PC-3 (cell line): ENCODE data around the gene TWIST2. TPM values are rescaled to one million over a fixed set of nuclear protein-coding genes. Genes with fewer than 3 reads are reported as not detected.

Experiments
- ATAC-seq: fragments of 200-7000 bp; cut with Tn5 transposase; 2 replicates; pipeline ENCODE4 v1.9.1; 2020; ENCODE audit warnings: mild to moderate bottlenecking, moderate library complexity
- BruUV-seq: library from RNA; stranded (reverse); fragments of 400-500 nt; replicated peaks from 2 replicates; lab custom pipeline; 2021; lab: Mats Ljungman, UMichigan
- CTCF ChIA-PET: fragments of 300-600 bp; sonication (Branson Sonifier 250); formaldehyde crosslinking; loops from one replicate; lab custom pipeline; 2022; ENCODE audit warnings: antibody characterized with exemption; lab: Charles Lee
- POLR2A ChIA-PET: fragments of 300-600 bp; sonication (Branson Sonifier 250); formaldehyde crosslinking; loops from one replicate; lab custom pipeline; 2022; ENCODE audit warnings: antibody characterized with exemption; ENCODE audit not compliant: unreplicated experiment; lab: Charles Lee
- DNase-seq: peaks from one replicate; pipeline ENCODE4 v3.0.0-alpha.2; 2015
- H2AFZ ChIP-seq: fragments of 300-600 bp; sonication (generic); 2 replicates; pipeline ENCODE4 v1.6.0; 2016; ENCODE audit warnings: antibody characterized with exemption, low read length
- H3F3A ChIP-seq: fragments of 300-600 bp; sonication (generic); one replicate; pipeline ENCODE4 v1.6.0; 2017; ENCODE audit warnings: antibody characterized with exemption, low read length, control low read depth, mild to moderate bottlenecking; ENCODE audit not compliant: unreplicated experiment
- H3K27ac ChIP-seq: fragments of 300-600 bp; sonication (generic); 2 replicates; pipeline ENCODE4 v1.5.1; 2016; ENCODE audit warnings: mild to moderate bottlenecking, low read length
- H3K27me3 ChIP-seq: fragments of 300-600 bp; sonication (generic); 2 replicates; pipeline ENCODE4 v1.6.1; 2016; ENCODE audit warnings: low read length, mixed read lengths
- H3K36me3 ChIP-seq: fragments of 300-600 bp; sonication (generic); 2 replicates; pipeline ENCODE4 v1.6.1; 2016; ENCODE audit warnings: low read depth, mixed run types, low read length, mixed read lengths
- H3K4me1 ChIP-seq: fragments of 300-600 bp; sonication (generic); 2 replicates; pipeline ENCODE4 v1.5.1; 2016; ENCODE audit warnings: low read length; ENCODE audit not compliant: insufficient read depth
- H3K4me2 ChIP-seq: fragments of 300-600 bp; sonication (generic); 2 replicates; pipeline ENCODE4 v1.6.0; 2016; ENCODE audit warnings: low read length
- H3K4me3 ChIP-seq: fragments of 300-600 bp; sonication (generic); 2 replicates; pipeline ENCODE4 v1.5.1; 2016; ENCODE audit warnings: mild to moderate bottlenecking, low read length, mixed read lengths
- H3K79me2 ChIP-seq: fragments of 300-600 bp; sonication (generic); 2 replicates; pipeline ENCODE4 v1.6.1; 2017; ENCODE audit warnings: low read length, mixed read lengths
- H3K9ac ChIP-seq: fragments of 300-600 bp; sonication (generic); 2 replicates; pipeline ENCODE4 v1.6.0; 2016; ENCODE audit warnings: mild to moderate bottlenecking, low read length
- H3K9me2 ChIP-seq: fragments of 300-600 bp; sonication (generic); replicated peaks from 2 replicates; pipeline ENCODE4 v1.6.1; 2016; ENCODE audit warnings: mixed run types, low read length, mixed read lengths
- H3K9me3 ChIP-seq: fragments of 300-600 bp; sonication (generic); 2 replicates; pipeline ENCODE4 v1.6.1; 2016; ENCODE audit warnings: low read length, mixed read lengths
- H4K20me1 ChIP-seq: fragments of 300-600 bp; sonication (generic); 2 replicates; pipeline ENCODE4 v1.6.1; 2016; ENCODE audit warnings: low read length, mixed read lengths
- CTCF ChIP-seq: fragments of 300-600 bp; sonication (generic); conservative IDR thresholded peaks from 2 replicates; pipeline ENCODE4 v1.5.1; 2017; ENCODE audit warnings: antibody characterized with exemption, low read depth, mild to moderate bottlenecking, low read length
- EZH2 ChIP-seq: fragments of 300-600 bp; sonication (generic); IDR thresholded peaks from one replicate; pipeline ENCODE4 v1.6.1; 2017; ENCODE audit warnings: antibody characterized with exemption, mild to moderate bottlenecking, low read length; ENCODE audit not compliant: unreplicated experiment
- EZH2phosphoT487 ChIP-seq: fragments of 300-600 bp; sonication (generic); IDR thresholded peaks from 2 replicates; pipeline ENCODE4 v1.6.1; 2018; ENCODE audit warnings: mild to moderate bottlenecking, antibody characterized with exemption, low read length, borderline replicate concordance
- intact Hi-C: fragments of 100-400 bp; cut with micrococcal nuclease; formaldehyde crosslinking; loops from 2 replicates; pipeline ENCODE4 v1.9.0; 2023
- total RNA-seq: library from RNA; depleted of rRNA; stranded (reverse); fragments of >200 nt; gene quantifications from 2 replicates; pipeline ENCODE4 v1.2.3, GENCODE V29; 2014

The TWIST2 gene
- total RNA-seq, 1 experiment from 2014 or later: 4.4 TPM

DNA sequence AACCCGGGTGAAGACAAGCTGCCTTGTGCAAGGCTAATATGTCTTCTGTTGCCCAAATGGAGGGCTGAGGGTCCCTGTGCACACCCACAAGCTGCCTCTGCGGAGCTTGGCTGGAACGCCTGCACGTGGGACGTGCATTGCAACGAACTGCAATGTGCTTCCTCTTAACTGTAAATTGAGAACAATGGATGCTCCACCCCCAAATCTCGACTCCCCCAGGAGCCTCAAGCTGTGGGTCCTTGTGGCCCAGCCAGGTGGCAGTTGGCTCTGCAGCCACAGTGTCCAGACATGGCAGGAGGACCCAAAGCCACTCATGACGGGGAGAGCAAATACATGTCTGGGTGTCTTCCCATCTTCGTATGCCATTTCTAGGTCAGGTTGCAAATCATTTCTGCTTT, 90.1 kb downstream of the TWIST2 start:
- H3K79me2 ChIP-seq: no peaks in the 10 kb centered on the region
- H3K27me3 ChIP-seq: no peaks in the 10 kb centered on the region
- H3K27ac ChIP-seq: no peak overlapping the region
- no peak overlapping the region for H3K4me2 ChIP-seq
- no peaks in the 10 kb centered on the region for H3K9me2 ChIP-seq
- no peaks in the 10 kb centered on the region for H3K4me1 ChIP-seq
- CTCF ChIA-PET: no interaction called here
- no peak for DNase-seq
- no peaks in the 10 kb centered on the region for H3F3A ChIP-seq
- TF ChIP-seq CTCF: no peak
- no peak for TF ChIP-seq EZH2phosphoT487
- no peak for TF ChIP-seq EZH2
- H4K20me1 ChIP-seq: no peaks in the 10 kb centered on the region
- intact Hi-C loops: no loop called here
- no peak overlapping the region for H3K9ac ChIP-seq
- BruUV-seq: no TSS peak
- 0 out of 2 replicates have a peak, but pooled peaks cover 6% of the 10 kb centered on the region for H3K36me3 ChIP-seq
- POLR2A ChIA-PET: no interaction called here
- peaks cover 10% of the 10 kb centered on the region; the same call in 1 of the 2 replicates for H3K9me3 ChIP-seq
- H2AFZ ChIP-seq: no peak overlapping the region
- no peak overlapping the region for H3K4me3 ChIP-seq
- ATAC-seq: no peak

- ATAC-seq (no peak), DNase-seq (no peak)
- BruUV-seq: no TSS peak
- Histone ChIP-seq H2AFZ (no peak overlapping the region), H3F3A (no peaks in the 10 kb centered on the region), H3K9me3 (0 out of 2 replicates have a peak, but pooled peaks cover 5% of the 10 kb centered on the region), H3K4me1 (no peaks in the 10 kb centered on the region), H3K27ac (no peak overlapping the region), H3K36me3 (0 out of 2 replicates have a peak, but pooled peaks cover 4% of the 10 kb centered on the region), H4K20me1 (no peaks in the 10 kb centered on the region), H3K4me3 (no peak overlapping the region), H3K4me2 (no peak overlapping the region), H3K27me3 (no peaks in the 10 kb centered on the region), H3K9me2 (no peaks in the 10 kb centered on the region), H3K9ac (no peak overlapping the region), H3K79me2 (no peaks in the 10 kb centered on the region)
- intact Hi-C loops: no loop called here
- TF ChIP-seq EZH2phosphoT487 (no peak), EZH2 (no peak), CTCF (no peak)
- POLR2A ChIA-PET: no interaction called here
- CTCF ChIA-PET: no interaction called here
These were observed 90.6 kb downstream of the TWIST2 start for GRCh38 chr2:238938401-238939055.

- Histone ChIP-seq H3F3A (no peaks in the 10 kb centered on the region), H3K9me2 (no peaks in the 10 kb centered on the region), H3K9me3 (0 out of 2 replicates have a peak, but pooled peaks cover under 1% of the 10 kb centered on the region), H3K9ac (no peak overlapping the region), H3K27me3 (no peaks in the 10 kb centered on the region), H2AFZ (no peak overlapping the region), H3K79me2 (no peaks in the 10 kb centered on the region), H4K20me1 (no peaks in the 10 kb centered on the region), H3K4me3 (no peak overlapping the region), H3K27ac (no peak overlapping the region), H3K4me1 (no peaks in the 10 kb centered on the region), H3K36me3 (no peaks in the 10 kb centered on the region), H3K4me2 (no peak overlapping the region)
- ATAC-seq (no peak), DNase-seq (no peak)
- no TSS peak for BruUV-seq
- CTCF ChIA-PET: no interaction called here
- intact Hi-C loops: no loop called here
- no peak for TF ChIP-seq EZH2phosphoT487
- no peak for TF ChIP-seq EZH2
- TF ChIP-seq CTCF: no peak
- POLR2A ChIA-PET: no interaction called here
These were observed 91.2 kb downstream of the TWIST2 start for GRCh38 chr2:238939074-238939473.
